HT1080 (cell line): Measurements from ENCODE around the gene SNX8. TPM values are rescaled to one million over a fixed set of nuclear protein-coding genes. Genes with fewer than 3 reads are reported as not detected.

Experiments used
- DNase-seq: peaks from one replicate; pipeline ENCODE4 v3.0.0-alpha.2; 2015; ENCODE audit warnings: low read depth
- total RNA-seq: library from RNA; depleted of rRNA; stranded (reverse); fragments of >200 nt; shearing (Covaris generic); gene quantifications from 2 replicates; pipeline ENCODE4 v1.2.3, GENCODE V29; 2014

SNX8 gene
- total RNA-seq, 1 experiment from 2014 or later: 16.7 TPM

- DNase-seq: no peak
Observed at GRCh38 chr7:2224934-2225333, 89.3 kb downstream of the SNX8 start.

GRCh38 chr7:2224491-2224928 is 89.7 kb downstream of the SNX8 start:
- no peak for DNase-seq

- no peak for DNase-seq
Observed at GRCh38 chr7:2223321-2223720, 90.9 kb downstream of the SNX8 start.

- no peak for DNase-seq
Observed at GRCh38 chr7:2222516-2222915, 91.7 kb downstream of the SNX8 start.

- no peak for DNase-seq
Observed at GRCh38 chr7:2220954-2221353, 93.3 kb downstream of the SNX8 start.

- DNase-seq: no peak
Observed at GRCh38 chr7:2220506-2220905, 93.7 kb downstream of the SNX8 start.

GRCh38 chr7:2220030-2220429 is 94.2 kb downstream of the SNX8 start:
- DNase-seq: no peak

- DNase-seq: no peak
Observed at GRCh38 chr7:2219606-2220005, 94.6 kb downstream of the SNX8 start.

GRCh38 chr7:2219136-2219535 is 95.1 kb downstream of the SNX8 start:
- no peak for DNase-seq

- no peak for DNase-seq
Observed at GRCh38 chr7:2218444-2218785, 95.8 kb downstream of the SNX8 start.

- DNase-seq: no peak
Observed at GRCh38 chr7:2217716-2218443, 96.4 kb downstream of the SNX8 start.

- DNase-seq: no peak
Observed at GRCh38 chr7:2217206-2217605, 97.0 kb downstream of the SNX8 start.

- DNase-seq: no peak
Observed at GRCh38 chr7:2215851-2216250, 98.4 kb downstream of the SNX8 start.

GRCh38 chr7:2214636-2215035 is 99.6 kb downstream of the SNX8 start:
- DNase-seq: no peak

GRCh38 chr7:2213551-2214215 is 100.6 kb downstream of the SNX8 start:
- DNase-seq: no peak

- DNase-seq: no peak
Observed at GRCh38 chr7:2212906-2213305, 101.3 kb downstream of the SNX8 start.

GRCh38 chr7:2211926-2212325 is 102.3 kb downstream of the SNX8 start:
- no peak for DNase-seq

GRCh38 chr7:2211259-2211880 is 102.9 kb downstream of the SNX8 start:
- DNase-seq: no peak

GRCh38 chr7:2210551-2211258 is 103.5 kb downstream of the SNX8 start:
- no peak for DNase-seq

GRCh38 chr7:2209961-2210323 is 104.3 kb downstream of the SNX8 start:
- no peak for DNase-seq

- peak; percentile 32 for DNase-seq
Observed at GRCh38 chr7:2209146-2209960, 104.9 kb downstream of the SNX8 start.
